Right ventricle myocardium inferior (tissue), 1 donor: ENCODE measurements around the gene NHERF2. TPM values are rescaled to one million over a fixed set of nuclear protein-coding genes. Genes with fewer than 3 reads are reported as not detected.

ENCODE experiments used
- ATAC-seq: fragments of 200-7000 bp; cut with Tn5 transposase; one replicate; pipeline ENCODE4 v1.9.1; 2020; ENCODE audit warnings: mild to moderate bottlenecking, moderate library complexity
- DNase-seq: peaks from one replicate; pipeline ENCODE4 v3.0.0; 2021; ENCODE audit errors: missing footprints
- intact Hi-C: fragments of 100-400 bp; cut with DNase I; formaldehyde crosslinking; loops from one replicate; pipeline ENCODE4 v1.11.0; 2022
- total RNA-seq: library from RNA; stranded (reverse); fragmentation: NEBNext Ultra II Directional; extraction: Animal tissue kit (Norgen Biotek cat#: 25700); gene quantifications from one replicate; pipeline ENCODE4 v1.2.1, GENCODE V29; 2021
- donor health status: DM: no; HTN: yes; CAD: no; lungs with severe emphysema.

The NHERF2 gene
- total RNA-seq, 1 donor from 2014 or later: 292 TPM

GRCh38 chr16:2083409-2083808 is 56.7 kb downstream of the NHERF2 start:
- intact Hi-C loops: no loop called here
- DNase-seq (no peak), ATAC-seq (no peak)

- ATAC-seq (no peak), DNase-seq (no peak)
- intact Hi-C loops: no loop called here
These were observed 57.4 kb downstream of the NHERF2 start for GRCh38 chr16:2083876-2084780.

GRCh38 chr16:2084895-2085625 is 58.4 kb downstream of the NHERF2 start:
- DNase-seq: no peak
- ATAC-seq: no peak
- intact Hi-C loops: no loop called here

GRCh38 chr16:2085669-2086068 is 59.0 kb downstream of the NHERF2 start:
- DNase-seq: no peak
- intact Hi-C loops: no loop called here

GRCh38 chr16:2086106-2086742 is 59.5 kb downstream of the NHERF2 start:
- DNase-seq (no peak), ATAC-seq (no peak)
- intact Hi-C loops: no loop called here

More at GRCh38 chr16:2085669-2086068, 59.0 kb downstream of the NHERF2 start:
- ATAC-seq: no peak

GRCh38 chr16:2086812-2087747 is 60.4 kb downstream of the NHERF2 start:
- intact Hi-C loops: no loop called here
- DNase-seq (no peak), ATAC-seq (no peak)

- DNase-seq (no peak), ATAC-seq (no peak)
- intact Hi-C loops: no loop called here
These were observed 61.3 kb downstream of the NHERF2 start for GRCh38 chr16:2087748-2088631.

Other genes starting within 250 kb of the NHERF2 start
- gene SPSB3, start 244.3 kb upstream of the NHERF2 start, total RNA-seq: 36.1 TPM
- gene NUBP2, start 243.9 kb upstream of the NHERF2 start, total RNA-seq: 37.9 TPM
- not detected for gene IGFALS, start 233.2 kb upstream of the NHERF2 start, total RNA-seq
- gene HAGH, start 200.1 kb upstream of the NHERF2 start, total RNA-seq: 171 TPM
- gene FAHD1, start 199.7 kb upstream of the NHERF2 start, total RNA-seq: 28.3 TPM
- not detected for gene MEIOB, start 154.7 kb upstream of the NHERF2 start, total RNA-seq
- gene HS3ST6, start 108.5 kb upstream of the NHERF2 start, total RNA-seq: not detected
- 25.3 TPM for gene MSRB1, start 83.7 kb upstream of the NHERF2 start, total RNA-seq
- gene RPL3L, start 72.2 kb upstream of the NHERF2 start, total RNA-seq: 271 TPM
- 737 TPM for gene NDUFB10, start 67.4 kb upstream of the NHERF2 start, total RNA-seq
- 907 TPM for gene RPS2, start 62.1 kb upstream of the NHERF2 start, total RNA-seq
- not detected for gene RNF151, start 60.0 kb upstream of the NHERF2 start, total RNA-seq
- 24.9 TPM for gene TBL3, start 54.8 kb upstream of the NHERF2 start, total RNA-seq
- 0.22 TPM for gene NOXO1, start 45.4 kb upstream of the NHERF2 start, total RNA-seq
- gene GFER, start 42.7 kb upstream of the NHERF2 start, total RNA-seq: 25.8 TPM
- gene SYNGR3, start 36.9 kb upstream of the NHERF2 start, total RNA-seq: 0.62 TPM
- gene ZNF598, start 17.1 kb upstream of the NHERF2 start, total RNA-seq: 18.5 TPM
- not detected for gene NPW, start 7.1 kb upstream of the NHERF2 start, total RNA-seq
- gene NTHL1, start 20.9 kb downstream of the NHERF2 start, total RNA-seq: 23.3 TPM
- gene TSC2, start 21.1 kb downstream of the NHERF2 start, total RNA-seq: 62.8 TPM
- gene PKD1, start 109.0 kb downstream of the NHERF2 start, total RNA-seq: 85.8 TPM
- 0.87 TPM for gene RAB26, start 121.7 kb downstream of the NHERF2 start, total RNA-seq
- 27.3 TPM for gene TRAF7, start 128.9 kb downstream of the NHERF2 start, total RNA-seq
- 5.8 TPM for gene CASKIN1, start 169.7 kb downstream of the NHERF2 start, total RNA-seq
- gene MLST8, start 178.6 kb downstream of the NHERF2 start, total RNA-seq: 25.3 TPM
- 13.2 TPM for gene BRICD5, start 184.0 kb downstream of the NHERF2 start, total RNA-seq
- 35.1 TPM for gene PGP, start 187.9 kb downstream of the NHERF2 start, total RNA-seq
- 14.1 TPM for gene E4F1, start 196.7 kb downstream of the NHERF2 start, total RNA-seq
- 0.49 TPM for gene DNASE1L2, start 209.5 kb downstream of the NHERF2 start, total RNA-seq
- gene ECI1, start 224.7 kb downstream of the NHERF2 start, total RNA-seq: 205 TPM
- gene RNPS1, start 241.2 kb downstream of the NHERF2 start, total RNA-seq: 105 TPM